ENCODE results near the gene RALGDS.

The RALGDS gene

DNA sequence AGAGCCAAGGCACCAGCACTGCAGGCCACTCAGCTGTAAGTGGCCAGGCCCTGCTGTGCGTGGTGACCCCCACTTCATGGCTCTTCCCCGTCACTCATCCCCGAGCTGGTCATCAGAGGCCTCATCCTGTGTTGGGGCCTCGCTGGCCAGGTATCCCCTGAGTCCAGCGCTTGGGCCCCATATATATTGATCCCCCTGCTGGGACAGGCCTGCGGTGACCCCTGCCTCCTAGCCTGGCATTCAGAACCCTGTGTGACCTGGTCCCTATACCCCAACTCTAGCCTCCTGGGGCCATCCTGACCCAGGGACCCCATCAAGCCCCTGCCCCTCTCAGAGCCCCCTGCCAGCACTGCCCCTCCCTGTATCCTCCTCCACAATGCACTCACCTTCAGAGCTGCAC lies 30.0 kb upstream of the RALGDS start:
- no peak for DNase-seq (ENCODE audit: low read depth)

DNA sequence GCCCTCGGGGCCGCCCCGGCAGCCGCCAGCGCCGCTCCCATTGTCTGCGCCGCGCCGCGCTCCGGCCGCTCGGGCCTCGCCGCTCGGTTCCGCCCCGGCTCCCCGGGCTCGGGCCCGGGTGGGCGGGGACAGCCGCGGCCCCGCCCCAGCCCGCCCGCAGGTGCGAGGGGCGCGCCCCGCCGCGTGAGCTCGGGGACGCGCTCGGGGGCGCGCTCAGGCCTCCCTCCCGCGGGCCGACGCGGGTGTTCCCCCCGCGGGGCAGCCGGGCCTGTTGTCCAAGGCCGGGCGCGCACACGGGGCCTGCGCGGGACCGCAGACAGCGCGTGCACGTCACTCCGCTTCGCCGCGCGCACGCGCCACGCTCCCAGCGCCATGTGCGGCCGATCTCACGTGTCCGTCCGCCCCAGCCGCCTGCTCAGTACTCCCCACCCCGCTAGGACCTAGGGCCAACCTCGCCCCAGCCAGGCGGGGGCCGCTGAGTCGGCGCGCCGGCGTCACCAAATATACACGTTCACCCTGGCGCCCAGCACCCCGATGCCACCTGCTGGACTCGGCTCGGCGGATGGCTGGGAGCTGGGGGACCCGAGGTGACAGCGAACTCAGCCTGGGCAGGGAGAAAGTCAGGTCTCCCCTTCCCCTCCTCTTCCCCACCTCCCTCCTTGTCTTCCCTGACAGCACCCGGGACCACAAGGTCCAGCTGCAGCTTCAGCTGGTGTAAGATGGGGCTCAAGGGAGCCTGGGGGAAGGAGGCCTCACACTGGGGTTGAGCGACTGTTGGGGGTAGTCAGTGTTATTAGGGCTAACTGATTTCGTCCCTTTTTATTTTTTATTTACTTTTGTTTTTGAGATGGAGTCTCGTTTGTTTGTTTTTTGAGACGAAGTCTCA lies 28.3 kb upstream of the RALGDS start:
- DNase-seq (ENCODE audit: low read depth), result peak; percentile 71

DNA sequence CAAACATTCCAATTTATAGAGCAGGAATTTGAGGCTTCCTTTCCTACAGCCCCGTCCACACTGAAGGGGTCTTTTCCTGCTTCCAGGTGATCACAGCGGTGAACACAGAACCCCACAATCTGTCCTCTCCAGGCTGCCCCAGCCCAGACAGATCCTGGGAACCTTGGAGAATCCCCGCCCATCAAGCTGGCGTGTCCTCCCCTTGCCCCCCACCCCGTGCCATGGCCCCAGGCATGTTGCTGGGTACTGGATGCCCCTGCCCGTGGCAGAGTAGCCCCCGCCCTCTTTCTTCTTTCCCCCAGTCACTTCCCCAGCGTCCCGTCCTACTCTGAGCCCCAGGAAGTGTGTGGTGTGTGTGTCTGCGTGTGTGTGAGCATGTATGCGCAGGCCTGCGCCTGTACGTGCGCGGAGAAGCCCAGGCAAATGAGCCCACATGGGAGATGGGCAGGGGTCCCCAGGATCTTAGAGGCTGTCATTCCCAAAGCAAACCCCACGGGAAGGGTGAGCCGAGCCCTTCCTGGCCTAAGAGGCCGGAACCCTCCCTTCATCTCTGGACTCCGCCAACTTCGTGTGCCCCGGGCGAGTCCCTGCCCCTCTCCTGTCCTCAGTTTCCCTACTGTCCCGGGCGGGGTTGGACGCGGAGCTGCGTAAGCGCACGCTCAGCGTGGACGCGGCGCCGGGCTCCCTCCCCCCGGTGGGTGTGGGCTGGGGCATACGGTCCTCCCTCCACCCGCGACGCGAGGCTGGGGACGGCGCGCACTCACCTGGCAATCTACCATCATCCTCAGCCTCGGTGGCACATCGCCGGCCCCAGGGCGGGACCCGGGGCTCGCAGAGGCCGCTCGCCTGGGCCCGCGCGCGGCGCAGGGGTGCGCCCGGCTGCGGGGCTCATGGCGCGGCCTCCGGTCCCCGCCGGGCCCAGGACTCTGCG lies 27.4 kb upstream of the RALGDS start:
- DNase-seq (ENCODE audit: low read depth), result no peak

DNA sequence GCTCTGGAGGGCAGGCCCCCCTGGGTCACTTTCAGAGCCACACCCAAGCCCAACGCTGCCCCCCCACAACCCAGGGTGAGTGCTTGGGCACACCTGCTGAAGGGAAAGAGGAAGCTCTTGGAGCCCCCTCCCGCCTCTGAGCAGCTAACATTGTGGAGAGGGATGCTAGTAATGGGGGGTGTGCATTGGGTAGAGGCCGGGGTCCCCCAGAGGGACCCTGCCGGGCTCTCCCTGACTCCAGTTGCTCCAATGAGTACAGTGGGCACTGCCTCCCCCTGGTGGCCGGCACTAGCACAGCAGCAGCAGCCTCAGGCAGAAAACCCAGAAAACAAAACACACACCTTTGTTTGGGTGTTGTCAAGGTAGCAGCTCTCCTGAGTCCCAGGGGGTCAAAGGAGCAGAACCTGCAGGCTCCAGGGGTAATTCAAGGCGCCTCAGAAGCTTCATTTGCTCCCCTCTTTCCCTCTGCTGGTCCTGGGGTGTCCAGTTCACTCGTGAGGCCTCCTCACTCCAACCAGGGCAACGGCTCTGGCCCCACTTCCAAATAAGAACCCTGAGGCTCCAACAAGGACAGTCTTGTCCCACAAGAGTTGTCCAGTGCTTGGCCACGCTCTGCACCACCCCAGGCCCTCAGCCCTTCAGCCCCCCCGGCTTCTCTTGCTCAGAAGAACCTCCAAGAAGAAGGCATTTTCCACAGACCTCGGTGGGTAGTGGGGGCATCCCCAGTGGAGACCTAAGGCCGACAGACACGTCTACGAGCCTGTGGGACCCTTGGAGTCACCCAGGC lies 26.6 kb upstream of the RALGDS start:
- DNase-seq (ENCODE audit: low read depth), result no peak

GRCh38 chr9:133146746-133147411 lies 25.8 kb upstream of the RALGDS start:
- DNase-seq (ENCODE audit: low read depth), result no peak

GRCh38 chr9:133144904-133145851 lies 24.1 kb upstream of the RALGDS start:
- no peak for DNase-seq (ENCODE audit: low read depth)

DNA sequence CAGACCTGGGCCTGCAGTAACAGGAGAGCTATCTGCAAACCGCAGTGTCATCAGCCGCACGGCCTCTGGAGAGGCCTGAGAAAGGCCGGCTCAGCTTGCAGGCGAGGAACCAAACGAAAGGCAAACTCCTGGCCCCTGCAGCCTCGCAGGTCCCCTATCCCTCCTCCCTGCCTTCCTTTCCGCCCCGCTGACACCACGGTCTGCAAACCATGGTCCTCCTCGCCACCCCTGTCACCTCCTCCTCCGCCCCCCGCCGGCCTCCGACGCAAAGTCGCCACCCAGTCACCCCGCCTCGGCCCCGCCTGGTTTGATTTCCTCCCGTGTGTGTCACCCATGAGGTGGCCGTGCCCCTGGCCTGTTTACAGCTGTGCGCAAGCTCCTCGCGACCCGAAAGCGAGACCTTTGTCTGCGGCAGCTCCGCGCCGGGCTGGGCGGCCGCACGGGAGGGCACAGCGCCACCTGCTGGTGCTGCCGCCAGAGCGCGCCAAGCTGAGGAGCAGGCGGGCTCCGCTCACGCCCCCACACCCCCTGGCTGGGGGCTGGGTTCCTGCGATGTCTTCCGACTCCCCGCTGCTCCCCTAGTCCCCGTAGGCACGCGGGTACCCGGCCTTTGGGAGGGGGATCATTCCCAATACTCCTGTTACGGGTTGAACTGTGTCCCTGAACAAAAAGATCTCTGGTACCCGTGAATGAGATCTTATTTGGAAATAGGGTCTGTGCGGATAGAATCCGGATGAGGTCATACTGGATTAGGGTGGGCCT lies 23.3 kb upstream of the RALGDS start:
- no peak for DNase-seq (ENCODE audit: low read depth)

DNA sequence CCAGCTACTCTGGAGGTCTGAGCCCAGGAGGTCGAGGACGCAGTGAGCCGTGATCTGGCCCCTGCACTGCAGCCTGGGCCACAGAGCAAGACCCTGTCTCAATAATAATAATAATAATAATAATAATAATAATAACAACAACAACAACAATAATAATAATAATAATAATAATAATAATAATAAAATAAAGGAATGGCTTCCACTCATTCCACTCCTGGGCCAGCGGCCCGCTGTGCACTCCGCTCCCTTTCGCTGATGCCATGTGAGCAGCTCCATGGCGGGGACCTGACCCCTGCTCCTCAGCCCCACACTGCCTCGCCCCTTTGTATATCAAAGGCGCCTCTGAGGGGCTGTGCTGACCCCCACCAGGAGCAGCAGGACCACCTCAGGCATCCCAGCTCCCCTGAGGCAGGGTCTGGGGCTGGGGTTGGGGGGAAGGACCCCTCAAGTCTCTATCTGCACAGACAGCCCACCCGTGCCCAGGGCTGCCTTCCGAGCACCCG lies 22.6 kb upstream of the RALGDS start:
- DNase-seq (ENCODE audit: low read depth), result no peak

GRCh38 chr9:133142684-133143622 lies 21.9 kb upstream of the RALGDS start:
- DNase-seq (ENCODE audit: low read depth), result no peak

DNA sequence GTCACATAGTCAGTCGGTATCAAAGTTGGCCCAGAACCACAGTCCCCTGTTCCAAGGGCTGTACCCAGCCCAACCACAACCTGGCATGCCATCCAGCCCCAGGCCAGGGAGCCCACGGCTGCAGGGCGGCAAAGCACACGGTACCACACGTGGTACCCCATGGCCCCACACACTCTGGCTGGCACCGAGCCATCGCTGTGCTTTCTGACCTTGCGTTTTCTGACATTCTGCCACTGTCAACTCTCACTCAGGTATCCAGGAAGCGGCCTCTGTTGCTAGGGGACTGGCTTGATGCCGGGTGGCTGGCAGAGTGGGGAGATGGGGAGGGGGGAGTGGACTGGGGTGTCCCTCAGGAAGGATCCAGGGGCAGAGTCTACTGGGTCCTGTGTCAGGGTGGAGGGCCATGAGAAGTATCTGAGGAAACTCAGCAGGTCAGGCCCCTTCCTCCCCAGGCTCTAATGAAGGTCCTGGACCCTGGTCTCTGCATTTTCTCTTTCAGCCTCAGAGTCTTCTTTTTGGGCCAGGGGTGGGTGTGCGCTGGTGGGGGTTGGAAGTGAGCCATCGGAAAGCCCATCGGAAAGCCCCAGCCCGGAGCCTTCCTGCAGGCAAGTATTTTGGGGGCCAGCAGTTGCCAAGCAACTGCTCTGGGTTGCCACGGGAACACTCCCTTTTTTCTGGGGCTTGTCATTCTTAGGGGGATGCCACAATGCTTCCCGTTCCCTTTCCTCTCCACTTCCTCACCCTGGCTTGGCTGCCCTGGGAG lies 21.0 kb upstream of the RALGDS start:
- DNase-seq (ENCODE audit: low read depth), result no peak

- no peak for DNase-seq (ENCODE audit: low read depth)
Observed at GRCh38 chr9:133140606-133141005, 19.6 kb upstream of the RALGDS start.

GRCh38 chr9:133140174-133140505 lies 19.1 kb upstream of the RALGDS start:
- no peak for DNase-seq (ENCODE audit: low read depth)

DNA sequence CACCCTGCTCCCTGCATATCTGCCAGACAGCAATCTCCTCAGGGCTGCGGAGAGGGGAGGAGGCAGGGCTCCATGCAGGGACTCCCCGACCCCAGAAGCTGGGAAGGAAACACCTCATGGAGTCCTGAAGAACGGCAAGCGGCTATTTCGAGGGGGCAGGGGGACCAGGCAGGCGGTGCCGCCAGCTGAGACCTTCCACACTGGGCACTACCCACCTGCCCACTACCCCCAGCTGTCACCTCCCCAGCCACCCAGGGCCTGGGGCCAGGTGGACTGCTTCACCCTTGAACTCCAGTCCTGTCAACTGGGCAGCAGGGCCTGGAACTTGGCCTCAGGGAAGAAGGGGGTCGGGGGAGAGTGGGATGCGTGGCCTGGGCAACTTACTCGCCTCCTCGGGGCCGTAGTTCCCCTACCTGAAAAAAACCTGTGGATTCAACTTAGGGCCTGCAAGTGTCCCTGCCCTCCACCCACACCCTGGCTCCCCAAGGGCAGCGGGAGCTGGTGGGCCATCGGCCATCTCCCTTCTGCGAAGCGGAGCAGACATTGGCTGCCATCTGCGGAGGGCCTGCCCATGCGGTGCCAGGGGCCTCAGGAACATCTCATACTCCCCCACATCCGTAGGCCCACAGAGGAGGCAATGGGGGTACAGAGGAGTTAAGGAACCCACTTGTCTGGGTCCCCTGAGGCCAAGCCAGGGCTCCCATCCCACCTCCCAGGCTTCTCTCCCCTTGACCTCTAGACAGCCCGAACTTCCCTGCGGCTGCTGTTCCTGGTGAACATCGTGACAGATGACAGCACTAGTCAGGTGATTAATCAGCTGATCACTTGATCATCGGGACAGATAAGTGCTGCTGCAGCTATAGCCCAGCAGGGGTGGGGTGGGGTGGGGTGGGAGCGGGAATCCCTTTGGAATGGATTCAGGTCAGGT lies 18.5 kb upstream of the RALGDS start:
- DNase-seq (ENCODE audit: low read depth), result no peak

- DNase-seq (ENCODE audit: low read depth), result no peak
Observed at GRCh38 chr9:133137451-133138231, 16.6 kb upstream of the RALGDS start.

DNA sequence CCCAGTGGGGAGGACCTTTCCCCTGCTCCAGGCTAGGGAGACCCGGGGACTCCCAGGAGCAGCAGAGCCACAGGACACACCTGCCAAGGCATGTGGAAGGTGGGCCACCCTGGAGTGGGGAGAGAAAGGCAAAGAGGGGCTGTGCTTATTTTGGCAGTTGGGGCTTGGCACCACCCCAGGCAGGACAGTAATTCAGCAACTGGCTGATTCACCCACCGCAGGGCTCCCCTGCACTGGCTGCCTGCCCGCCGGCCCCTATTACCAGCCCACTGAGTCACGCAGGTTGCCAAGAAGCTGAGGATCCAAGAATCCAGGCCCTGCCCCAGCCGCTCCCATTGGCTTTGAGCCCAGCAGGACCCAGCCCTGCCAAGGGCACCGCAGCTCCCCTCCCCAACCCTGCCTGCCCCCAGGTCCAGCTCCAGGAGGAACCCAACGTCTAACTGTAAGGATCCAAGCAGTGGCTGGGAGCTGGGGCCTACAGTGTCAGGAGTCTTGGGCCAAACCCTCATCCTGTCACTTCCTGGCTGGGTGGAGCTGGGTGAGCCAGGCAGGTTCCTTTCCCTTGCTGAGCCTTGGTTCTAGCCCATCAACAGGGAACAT lies 14.2 kb upstream of the RALGDS start:
- no peak for DNase-seq (ENCODE audit: low read depth)

Measured in CMK (cell line).